Activated CD8-positive, alpha-beta memory T cell treated with anti-CD3 and anti-CD28 coated beads, Interleukin-2, amount 50 U/mL, for 48 hours (primary cell): Measurements from ENCODE around the gene ARHGAP5.

ENCODE experiments used
- DNase-seq: peaks from one replicate; pipeline ENCODE4 v3.0.0-alpha.2; 2020

ARHGAP5 gene

GRCh38 chr14:32077081-32078022 is at the start of gene ARHGAP5:
Gene ARHGAP5, plus strand, starts transcription at chr14:32077304. Its CDS starts 13,366 bp downstream, at chr14:32090670.
- DNase-seq: peak; percentile 75

- DNase-seq: no peak
Measured at GRCh38 chr14:32028599-32028998, 48.5 kb upstream of the ARHGAP5 start.

- DNase-seq: no peak
Measured at GRCh38 chr14:32033543-32033942, 43.6 kb upstream of the ARHGAP5 start.

GRCh38 chr14:32038876-32039275 is 38.2 kb upstream of the ARHGAP5 start:
- no peak for DNase-seq

- DNase-seq: no peak
Measured at GRCh38 chr14:32039401-32040030, 37.6 kb upstream of the ARHGAP5 start.

GRCh38 chr14:32043624-32044023 is 33.5 kb upstream of the ARHGAP5 start:
- DNase-seq: no peak

GRCh38 chr14:32044454-32044853 is 32.6 kb upstream of the ARHGAP5 start:
- DNase-seq: no peak

- DNase-seq: no peak
Measured at GRCh38 chr14:32047791-32048190, 29.3 kb upstream of the ARHGAP5 start.

GRCh38 chr14:32049361-32050088 is 27.6 kb upstream of the ARHGAP5 start:
- no peak for DNase-seq

GRCh38 chr14:32050878-32051277 is 26.2 kb upstream of the ARHGAP5 start:
- DNase-seq: no peak

GRCh38 chr14:32054536-32054935 is 22.6 kb upstream of the ARHGAP5 start:
- DNase-seq: no peak

- no peak for DNase-seq
Measured at GRCh38 chr14:32055175-32055574, 21.9 kb upstream of the ARHGAP5 start.

- DNase-seq: no peak
Measured at GRCh38 chr14:32059702-32060101, 17.4 kb upstream of the ARHGAP5 start.

GRCh38 chr14:32064931-32065330 is 12.2 kb upstream of the ARHGAP5 start:
- no peak for DNase-seq

- DNase-seq: no peak
Measured at GRCh38 chr14:32068708-32069107, 8.4 kb upstream of the ARHGAP5 start.

- DNase-seq: no peak
Measured at GRCh38 chr14:32070282-32070681, 6.8 kb upstream of the ARHGAP5 start.

- DNase-seq: no peak
Measured at GRCh38 chr14:32072676-32073075, 4.4 kb upstream of the ARHGAP5 start.

GRCh38 chr14:32073537-32074189 is 3.4 kb upstream of the ARHGAP5 start:
- no peak for DNase-seq

GRCh38 chr14:32074887-32075572 is 2.1 kb upstream of the ARHGAP5 start:
- DNase-seq: no peak

- no peak for DNase-seq
Measured at GRCh38 chr14:32075672-32076277, 1.3 kb upstream of the ARHGAP5 start.

- peak; percentile 88 for DNase-seq
Measured at GRCh38 chr14:32076278-32077080, 625 bp upstream of the ARHGAP5 start.
